Stimulated activated effector memory CD8-positive, alpha-beta T cell treated with anti-CD3 and anti-CD28 coated beads, Interleukin-12 subunit alpha, Interleukin-12 subunit beta, amount 100 ng/mL, for 72 hours (primary cell): ENCODE data around the gene IKZF5.

Source experiments
- ATAC-seq: fragments of 150-1000 bp; cut with Tn5 transposase; 2 replicates; pipeline ENCODE4 v1.10.0; 2021
- DNase-seq, 2 donors: peaks; one replicate each; pipeline ENCODE4 v3.0.0; 2021 to 2022; ENCODE audit warnings: low spot score in 2 of 2
- H3K27ac Mint-ChIP-seq: one replicate; pipeline ENCODE4 v1.8.0; 2022; ENCODE audit warnings: mild to moderate bottlenecking, mixed read lengths
- H3K36me3 Mint-ChIP-seq: one replicate; pipeline ENCODE4 v1.8.0; 2022; ENCODE audit warnings: mild to moderate bottlenecking, mixed read lengths
- H3K4me1 Mint-ChIP-seq: one replicate; pipeline ENCODE4 v1.8.0; 2022; ENCODE audit warnings: mixed read lengths
- H3K4me3 Mint-ChIP-seq: one replicate; pipeline ENCODE4 v1.8.0; 2022; ENCODE audit warnings: mild to moderate bottlenecking, mixed read lengths
- H3K9me3 Mint-ChIP-seq: one replicate; pipeline ENCODE4 v1.8.0; 2022; ENCODE audit warnings: mixed read lengths

The IKZF5 gene

GRCh38 chr10:123008355-123009104, at the start of gene IKZF5, which contains the start of gene ACADSB:
Gene IKZF5, minus strand, starts transcription at chr10:123008795. Its CDS starts 10,170 bp downstream, at chr10:122998625.
Gene ACADSB, plus strand, starts transcription at chr10:123009006. Its CDS starts 24 bp downstream, at chr10:123009030.
- H3K36me3 Mint-ChIP-seq = peaks cover 26% of the 10 kb centered on the region
- peak; percentile 83 to 95 for DNase-seq
- no peaks in the 10 kb centered on the region for H3K9me3 Mint-ChIP-seq
- peak within 1 kb of the TSS; percentile 96 for H3K4me3 Mint-ChIP-seq
- H3K4me1 Mint-ChIP-seq = peaks cover 44% of the 10 kb centered on the region
- H3K27ac Mint-ChIP-seq = peak within 1 kb of the TSS; percentile 97
- peak; percentile 93 for ATAC-seq

DNA sequence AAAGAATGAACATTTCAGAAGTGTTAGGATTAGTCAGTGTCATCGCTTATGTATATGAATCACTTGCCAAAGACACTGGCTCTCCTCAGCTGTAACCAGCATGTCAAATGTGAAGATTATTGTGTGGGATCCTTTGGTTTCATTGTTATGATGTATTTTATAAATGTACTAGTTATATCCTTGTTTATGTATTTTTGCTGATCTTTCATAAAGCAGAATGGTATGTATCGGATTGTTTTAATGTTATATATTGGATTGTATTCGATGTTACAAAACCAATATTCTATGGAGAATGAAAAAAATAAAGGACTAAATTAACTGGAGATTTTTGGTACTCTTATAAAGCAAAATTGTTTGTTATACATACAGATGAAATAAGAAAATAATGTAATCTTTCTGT, 49.4 kb upstream of the IKZF5 start:
- Mint-ChIP-seq H3K4me1 (no peaks in the 10 kb centered on the region), H3K4me3 (no peak overlapping the region), H3K36me3 (peaks cover 11% of the 10 kb centered on the region), H3K9me3 (no peaks in the 10 kb centered on the region), H3K27ac (no peak overlapping the region)
- no peak for DNase-seq
- ATAC-seq = no peak

DNA sequence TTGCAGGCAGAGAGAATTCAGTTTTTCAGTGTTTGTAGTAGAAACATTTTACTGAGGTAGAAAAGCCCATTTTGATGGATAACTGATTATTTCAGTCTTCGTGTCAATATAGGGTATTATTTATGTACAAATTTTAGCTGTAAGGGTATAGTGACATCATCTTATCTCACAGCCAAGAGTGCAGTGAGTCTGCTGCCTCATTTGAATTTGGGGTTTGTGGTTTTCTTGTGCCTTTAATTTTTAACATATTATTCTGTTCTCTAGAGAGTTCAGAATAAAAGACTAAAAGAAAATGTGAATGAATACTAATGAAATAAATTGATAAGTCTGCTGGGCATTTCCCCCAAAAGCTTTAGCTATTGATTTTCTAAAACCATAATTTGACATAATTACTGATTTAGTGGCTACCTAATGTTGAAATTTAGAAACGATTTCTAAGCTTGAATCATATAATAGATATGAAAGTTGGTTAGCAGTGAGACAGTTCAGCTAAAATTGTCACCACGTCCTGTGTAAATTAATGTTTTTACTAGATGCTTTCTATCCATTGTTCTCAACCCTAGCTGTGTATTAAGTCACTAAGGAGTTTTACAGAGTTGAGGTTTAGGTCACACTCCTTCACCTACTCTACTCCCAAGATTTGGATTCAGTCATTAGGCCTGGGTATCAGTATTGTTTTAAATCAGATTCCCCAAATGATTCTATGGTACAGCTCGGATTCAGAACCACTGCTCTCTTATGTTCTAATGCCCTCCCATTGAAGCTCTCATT, 37.6 kb upstream of the IKZF5 start:
- Mint-ChIP-seq H3K4me3 (no peak overlapping the region), H3K4me1 (no peaks in the 10 kb centered on the region), H3K27ac (no peak overlapping the region), H3K9me3 (no peaks in the 10 kb centered on the region), H3K36me3 (peaks cover 27% of the 10 kb centered on the region)
- ATAC-seq (peak; percentile 71), DNase-seq (no peak)

GRCh38 chr10:123044391-123044790, 35.8 kb upstream of the IKZF5 start:
- Mint-ChIP-seq H3K4me3 (no peak overlapping the region), H3K27ac (no peak overlapping the region), H3K36me3 (peaks cover 21% of the 10 kb centered on the region), H3K9me3 (no peaks in the 10 kb centered on the region), H3K4me1 (peaks cover 2% of the 10 kb centered on the region)
- DNase-seq (no peak), ATAC-seq (no peak)

DNA sequence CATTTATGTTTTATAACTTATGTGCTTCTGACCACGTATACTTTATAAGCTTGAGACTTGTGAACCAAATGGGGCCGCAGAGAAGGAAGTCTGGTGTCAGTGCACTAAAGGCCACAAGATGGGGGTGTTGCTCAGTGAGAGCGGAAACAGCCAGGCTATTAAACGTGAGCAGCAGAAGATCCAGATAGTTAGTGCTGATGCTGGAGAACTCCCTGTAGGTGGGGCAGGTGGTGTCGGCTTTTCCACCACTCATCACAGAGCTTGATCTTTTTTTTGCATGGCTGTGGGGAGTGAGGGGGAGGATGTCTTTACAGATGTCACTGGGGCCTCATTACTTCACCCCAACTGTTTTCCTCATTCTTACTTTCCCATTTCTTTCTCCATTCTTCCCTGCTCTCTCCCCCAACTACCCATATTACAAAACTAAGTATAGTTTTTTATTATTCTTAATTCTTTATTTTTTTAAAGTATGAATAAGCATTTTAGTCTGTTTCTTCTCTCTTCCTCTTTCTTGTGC, 34.9 kb upstream of the IKZF5 start:
- Mint-ChIP-seq H3K36me3 (peaks cover 21% of the 10 kb centered on the region), H3K9me3 (no peaks in the 10 kb centered on the region), H3K27ac (no peak overlapping the region), H3K4me3 (no peak overlapping the region), H3K4me1 (peaks cover 8% of the 10 kb centered on the region)
- DNase-seq = peak in 1 of 2 donors; percentile 56
- ATAC-seq = peak; percentile 62

DNA sequence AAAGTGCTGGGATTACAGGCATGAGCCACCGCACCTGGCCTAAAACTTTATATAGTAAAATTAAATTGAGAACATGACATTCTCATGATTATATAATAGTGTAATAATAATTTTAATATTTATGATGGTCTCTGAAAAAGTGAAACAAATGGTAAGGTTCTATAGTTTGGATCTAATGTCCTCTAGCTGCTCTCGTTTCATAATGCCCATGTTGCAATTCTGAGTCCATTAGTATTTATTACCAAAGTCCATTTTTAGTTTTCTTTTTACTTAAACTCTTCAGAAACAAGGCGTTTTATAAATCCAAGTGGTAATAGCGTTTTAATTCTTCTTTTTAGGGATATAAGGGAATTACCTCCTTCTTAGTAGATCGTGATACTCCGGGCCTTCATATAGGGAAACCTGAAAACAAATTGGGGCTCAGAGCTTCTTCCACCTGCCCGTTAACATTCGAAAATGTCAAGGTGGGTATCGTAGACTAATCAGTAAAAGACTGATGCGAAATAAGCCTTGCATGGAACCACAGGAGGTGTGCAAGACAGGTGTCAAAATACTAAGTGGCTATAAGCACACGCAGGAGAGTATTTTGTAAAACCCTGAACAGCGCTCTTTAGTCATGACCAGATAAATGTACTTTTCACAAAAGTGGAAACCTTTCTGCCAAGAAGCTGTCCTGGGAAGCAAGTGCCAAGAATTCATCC, 34.3 kb upstream of the IKZF5 start:
- Mint-ChIP-seq H3K36me3 (peaks cover 16% of the 10 kb centered on the region), H3K4me1 (peaks cover 8% of the 10 kb centered on the region), H3K9me3 (no peaks in the 10 kb centered on the region), H3K4me3 (no peak overlapping the region), H3K27ac (no peak overlapping the region)
- ATAC-seq = no peak
- no peak for DNase-seq

- Mint-ChIP-seq H3K27ac (no peak overlapping the region), H3K4me3 (no peak overlapping the region), H3K4me1 (peaks cover 8% of the 10 kb centered on the region), H3K36me3 (peaks cover 7% of the 10 kb centered on the region), H3K9me3 (no peaks in the 10 kb centered on the region)
- no peak for ATAC-seq
- no peak for DNase-seq
Observed at GRCh38 chr10:123039632-123039930, 31.0 kb upstream of the IKZF5 start.

DNA sequence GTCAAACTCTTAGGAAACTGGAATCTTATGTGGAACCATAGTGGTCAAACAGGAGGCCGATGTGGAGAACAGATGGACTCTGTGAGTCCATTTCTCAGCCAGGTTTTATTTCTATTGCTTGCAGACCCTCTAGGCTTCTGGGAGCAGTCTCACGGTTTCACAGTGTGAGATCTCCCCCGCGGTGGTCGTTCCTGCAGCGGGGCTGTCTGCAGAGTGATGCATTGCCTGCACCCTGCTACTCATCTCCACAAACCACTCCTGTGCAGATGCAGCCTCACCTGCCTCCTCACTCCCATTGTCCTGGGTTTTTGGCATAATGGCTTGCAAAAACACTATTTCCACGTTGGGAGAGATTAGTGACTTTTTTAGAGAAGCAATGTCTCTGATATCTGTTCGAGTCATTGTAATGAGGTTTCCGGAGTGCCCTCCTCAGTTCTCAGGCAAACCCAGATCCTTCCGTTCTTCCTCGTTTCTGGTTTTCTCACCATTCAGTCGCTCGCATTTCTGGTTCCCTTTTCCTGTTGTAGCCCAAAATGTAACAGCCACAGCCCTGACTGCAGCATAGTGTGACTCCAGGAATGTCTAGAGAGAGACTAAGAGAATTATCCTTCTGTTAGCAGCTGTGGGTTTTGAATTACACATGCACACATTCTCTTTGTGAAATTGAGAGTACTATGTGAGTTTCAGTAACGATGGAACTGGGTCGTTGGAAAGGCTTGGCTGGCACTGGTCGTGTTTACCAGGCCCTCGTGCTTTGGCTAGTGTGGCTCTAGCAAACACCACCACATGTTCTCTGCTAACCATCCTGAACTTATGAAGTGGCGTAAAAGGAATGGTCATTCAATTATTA, 30.4 kb upstream of the IKZF5 start:
- no peaks in the 10 kb centered on the region for H3K9me3 Mint-ChIP-seq
- no peak for DNase-seq
- H3K36me3 Mint-ChIP-seq = peaks cover 7% of the 10 kb centered on the region
- peaks cover 8% of the 10 kb centered on the region for H3K4me1 Mint-ChIP-seq
- H3K4me3 Mint-ChIP-seq = no peak overlapping the region
- no peak for ATAC-seq
- H3K27ac Mint-ChIP-seq = no peak overlapping the region

GRCh38 chr10:123035467-123036086, 27.0 kb upstream of the IKZF5 start:
- H3K9me3 Mint-ChIP-seq = no peaks in the 10 kb centered on the region
- no peak overlapping the region for H3K27ac Mint-ChIP-seq
- ATAC-seq (no peak), DNase-seq (no peak)
- H3K4me3 Mint-ChIP-seq = no peak overlapping the region
- H3K36me3 Mint-ChIP-seq = peaks cover 7% of the 10 kb centered on the region
- H3K4me1 Mint-ChIP-seq = peaks cover 8% of the 10 kb centered on the region

DNA sequence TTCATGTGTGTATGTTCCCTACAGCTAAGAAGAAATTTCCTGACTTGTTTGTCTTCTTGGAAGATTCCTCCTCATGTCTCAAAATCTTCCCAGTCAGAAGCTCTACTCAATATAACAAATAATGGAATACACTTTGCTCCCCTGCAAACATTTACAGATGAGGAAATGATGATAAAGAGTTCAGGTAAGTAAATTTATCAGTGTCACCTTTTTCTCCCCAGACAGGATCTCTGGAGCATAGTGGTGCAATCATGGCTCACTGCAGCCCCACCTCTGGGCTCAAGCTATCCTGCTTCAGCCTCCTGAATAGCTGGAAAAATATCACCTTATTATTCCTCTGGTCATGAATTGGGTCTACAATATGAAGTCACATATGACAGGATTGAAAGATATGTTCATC, 25.7 kb upstream of the IKZF5 start:
- peaks cover 7% of the 10 kb centered on the region for H3K36me3 Mint-ChIP-seq

GRCh38 chr10:123031124-123031523, 22.5 kb upstream of the IKZF5 start:
- no peaks in the 10 kb centered on the region for H3K9me3 Mint-ChIP-seq
- no peak overlapping the region for H3K4me3 Mint-ChIP-seq
- ATAC-seq (no peak), DNase-seq (no peak)
- H3K4me1 Mint-ChIP-seq = no peaks in the 10 kb centered on the region
- no peaks in the 10 kb centered on the region for H3K36me3 Mint-ChIP-seq
- H3K27ac Mint-ChIP-seq = no peak overlapping the region

More for the DNA sequence above, 25.7 kb upstream of the IKZF5 start:
- no peak overlapping the region for H3K27ac Mint-ChIP-seq
- no peak for DNase-seq
- no peak overlapping the region for H3K4me3 Mint-ChIP-seq
- no peaks in the 10 kb centered on the region for H3K9me3 Mint-ChIP-seq
- peaks cover 5% of the 10 kb centered on the region for H3K4me1 Mint-ChIP-seq
- ATAC-seq = no peak

GRCh38 chr10:123027861-123028260, 19.3 kb upstream of the IKZF5 start:
- ATAC-seq = no peak
- no peak for DNase-seq
- Mint-ChIP-seq H3K9me3 (no peaks in the 10 kb centered on the region), H3K36me3 (no peaks in the 10 kb centered on the region), H3K27ac (no peak overlapping the region), H3K4me3 (no peak overlapping the region), H3K4me1 (peaks cover 8% of the 10 kb centered on the region)

DNA sequence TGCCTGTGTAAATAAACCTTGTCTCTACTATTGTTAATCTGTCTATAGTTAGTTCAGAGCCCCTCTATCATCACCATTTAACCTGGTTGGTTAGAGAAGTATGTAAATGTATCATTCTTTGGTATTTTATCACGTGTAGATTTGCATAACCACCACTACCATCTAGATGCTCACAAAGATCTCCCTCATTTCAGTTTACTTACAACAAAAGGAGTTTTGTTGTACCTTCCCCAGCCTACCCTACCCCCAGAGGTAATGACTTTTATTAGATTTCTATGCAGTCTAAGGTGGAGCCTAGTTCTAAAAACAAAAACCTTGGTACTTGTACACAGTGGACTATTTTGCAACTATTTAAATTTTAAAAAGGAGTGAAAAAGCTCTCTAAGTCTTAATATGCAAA, 17.7 kb upstream of the IKZF5 start:
- Mint-ChIP-seq H3K27ac (no peak overlapping the region), H3K4me3 (no peak overlapping the region), H3K4me1 (peaks cover 8% of the 10 kb centered on the region), H3K36me3 (no peaks in the 10 kb centered on the region), H3K9me3 (no peaks in the 10 kb centered on the region)
- ATAC-seq (no peak), DNase-seq (no peak)

GRCh38 chr10:123024540-123024939, 15.9 kb upstream of the IKZF5 start:
- Mint-ChIP-seq H3K36me3 (no peaks in the 10 kb centered on the region), H3K9me3 (no peaks in the 10 kb centered on the region), H3K4me3 (no peak overlapping the region), H3K27ac (peak overlapping the region; percentile 82), H3K4me1 (peaks cover 8% of the 10 kb centered on the region)
- no peak for ATAC-seq
- DNase-seq = no peak
